ENCODE results near the gene PSENEN.

- TF ChIP-seq CTCF (optimal IDR thresholded peaks at IDR 0.05 in 1 of 3, IDR thresholded peaks at IDR 0.05 in 1 of 3, conservative IDR thresholded peaks at IDR 0.05 in 1 of 3; ENCODE audit: extremely low read depth in 1 of 3, insufficient read depth in 2 of 3, low read length in 3 of 3) (no peak), EZH2 (IDR thresholded peaks at IDR 0.05; ENCODE audit: low read length) (no peak)
These were observed 32.0 kb upstream of the PSENEN start for GRCh38 chr19:35713506-35713850.

Data from keratinocyte (primary cell).